Measurements from ENCODE around the gene MKI67.

DNA sequence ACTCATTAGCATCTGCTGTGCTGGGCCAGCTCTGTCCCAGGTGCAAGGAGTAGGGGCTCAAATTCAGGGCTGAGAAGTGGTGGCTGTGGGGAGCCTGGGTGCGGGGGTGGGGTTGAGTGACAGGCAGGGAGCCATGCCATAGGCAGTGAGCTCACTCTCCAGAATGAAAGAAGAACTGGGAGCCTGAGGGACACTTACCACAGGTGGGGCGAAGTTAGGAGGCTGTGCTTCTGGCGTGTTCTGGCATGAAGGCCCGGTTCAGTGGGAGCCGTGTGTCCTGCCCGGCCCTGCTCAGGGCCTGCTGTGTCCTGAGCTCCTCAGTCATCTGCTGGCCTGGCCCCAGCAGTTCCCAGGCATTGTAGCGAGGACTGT is 62.5 kb downstream of the MKI67 start:
- TF ChIP-seq, protein P1, sequence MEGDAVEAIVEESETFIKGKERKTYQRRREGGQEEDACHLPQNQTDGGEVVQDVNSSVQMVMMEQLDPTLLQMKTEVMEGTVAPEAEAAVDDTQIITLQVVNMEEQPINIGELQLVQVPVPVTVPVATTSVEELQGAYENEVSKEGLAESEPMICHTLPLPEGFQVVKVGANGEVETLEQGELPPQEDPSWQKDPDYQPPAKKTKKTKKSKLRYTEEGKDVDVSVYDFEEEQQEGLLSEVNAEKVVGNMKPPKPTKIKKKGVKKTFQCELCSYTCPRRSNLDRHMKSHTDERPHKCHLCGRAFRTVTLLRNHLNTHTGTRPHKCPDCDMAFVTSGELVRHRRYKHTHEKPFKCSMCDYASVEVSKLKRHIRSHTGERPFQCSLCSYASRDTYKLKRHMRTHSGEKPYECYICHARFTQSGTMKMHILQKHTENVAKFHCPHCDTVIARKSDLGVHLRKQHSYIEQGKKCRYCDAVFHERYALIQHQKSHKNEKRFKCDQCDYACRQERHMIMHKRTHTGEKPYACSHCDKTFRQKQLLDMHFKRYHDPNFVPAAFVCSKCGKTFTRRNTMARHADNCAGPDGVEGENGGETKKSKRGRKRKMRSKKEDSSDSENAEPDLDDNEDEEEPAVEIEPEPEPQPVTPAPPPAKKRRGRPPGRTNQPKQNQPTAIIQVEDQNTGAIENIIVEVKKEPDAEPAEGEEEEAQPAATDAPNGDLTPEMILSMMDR (IDR thresholded peaks at IDR 0.05; ENCODE audit: low read depth, low read length) = no peak
- no peak; the same call in 1 of the 2 replicates for TF ChIP-seq MYC (IDR thresholded peaks at IDR 0.05; ENCODE audit: low read depth, low read length)
- TF ChIP-seq POLR2A (IDR thresholded peaks at IDR 0.05; ENCODE audit: extremely low read depth, insufficient read length) = no peak
